Measurements from ENCODE around the gene CDX4.
"Not testable (repeated sequence)": the region's sequence is repeated elsewhere in the genome, so short reads cannot be mapped to it uniquely, and the experiment has no call there.

The CDX4 gene, protein sequence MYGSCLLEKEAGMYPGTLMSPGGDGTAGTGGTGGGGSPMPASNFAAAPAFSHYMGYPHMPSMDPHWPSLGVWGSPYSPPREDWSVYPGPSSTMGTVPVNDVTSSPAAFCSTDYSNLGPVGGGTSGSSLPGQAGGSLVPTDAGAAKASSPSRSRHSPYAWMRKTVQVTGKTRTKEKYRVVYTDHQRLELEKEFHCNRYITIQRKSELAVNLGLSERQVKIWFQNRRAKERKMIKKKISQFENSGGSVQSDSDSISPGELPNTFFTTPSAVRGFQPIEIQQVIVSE

DNA sequence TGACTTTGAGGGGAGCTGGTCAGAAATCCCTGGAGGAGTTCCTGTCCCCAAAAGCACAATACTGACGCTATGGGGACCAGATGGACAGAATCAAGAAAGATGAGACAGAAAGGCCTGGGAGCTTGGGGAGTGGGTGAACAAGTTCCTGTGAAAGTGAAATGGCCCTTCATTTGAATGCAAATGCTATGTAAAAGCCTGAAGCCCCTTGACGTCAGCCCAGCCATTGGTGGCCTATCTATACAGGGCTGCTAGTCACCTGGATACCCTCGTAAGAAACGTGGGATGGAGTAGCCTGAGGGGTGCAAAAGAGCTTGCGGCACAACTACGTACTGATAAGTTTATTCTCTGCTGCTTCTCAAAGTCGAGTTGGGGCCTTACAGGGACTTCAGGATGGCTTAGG is at the start of gene CDX4:
CDX4 (plus strand) TSS at position 223 of the 400 bp plus-strand sequence. CDS start 201 bp downstream, outside the sequence.
- DNase-seq = no peak

DNA sequence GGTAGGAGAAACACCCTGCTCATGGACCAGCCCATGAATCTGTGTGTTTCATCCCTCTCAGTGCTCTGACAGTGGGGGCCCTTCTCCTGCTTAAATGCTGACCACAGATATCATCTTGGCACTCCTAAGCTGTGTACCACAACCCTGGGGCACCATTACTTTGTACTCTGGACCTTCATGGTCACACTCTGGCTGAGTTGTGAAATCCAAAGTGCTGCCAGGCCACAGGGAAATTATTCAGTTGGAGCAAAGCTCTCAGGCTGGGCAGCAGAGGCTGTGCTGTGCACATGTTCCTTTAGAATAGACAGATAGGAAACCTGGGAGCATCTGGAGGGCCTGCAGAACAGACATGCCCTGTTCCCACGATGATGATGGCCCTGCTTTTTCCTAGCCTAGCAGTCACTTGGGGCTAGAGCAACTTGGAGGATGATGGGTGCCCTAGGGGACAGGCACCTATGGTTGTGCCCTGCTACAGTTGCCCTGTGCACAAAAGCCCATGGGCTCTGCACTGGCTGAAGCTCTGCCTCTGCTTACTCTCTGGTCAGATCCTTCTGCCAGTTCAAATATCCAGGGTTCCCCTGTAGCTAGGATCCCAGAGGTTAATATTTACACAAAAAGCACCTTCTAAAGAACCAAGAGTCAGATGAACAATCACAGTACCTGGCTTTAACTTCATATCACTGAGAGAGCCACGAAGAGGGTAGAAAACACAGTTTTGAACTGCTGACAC is 48.5 kb upstream of the CDX4 start:
- DNase-seq = no peak

DNA sequence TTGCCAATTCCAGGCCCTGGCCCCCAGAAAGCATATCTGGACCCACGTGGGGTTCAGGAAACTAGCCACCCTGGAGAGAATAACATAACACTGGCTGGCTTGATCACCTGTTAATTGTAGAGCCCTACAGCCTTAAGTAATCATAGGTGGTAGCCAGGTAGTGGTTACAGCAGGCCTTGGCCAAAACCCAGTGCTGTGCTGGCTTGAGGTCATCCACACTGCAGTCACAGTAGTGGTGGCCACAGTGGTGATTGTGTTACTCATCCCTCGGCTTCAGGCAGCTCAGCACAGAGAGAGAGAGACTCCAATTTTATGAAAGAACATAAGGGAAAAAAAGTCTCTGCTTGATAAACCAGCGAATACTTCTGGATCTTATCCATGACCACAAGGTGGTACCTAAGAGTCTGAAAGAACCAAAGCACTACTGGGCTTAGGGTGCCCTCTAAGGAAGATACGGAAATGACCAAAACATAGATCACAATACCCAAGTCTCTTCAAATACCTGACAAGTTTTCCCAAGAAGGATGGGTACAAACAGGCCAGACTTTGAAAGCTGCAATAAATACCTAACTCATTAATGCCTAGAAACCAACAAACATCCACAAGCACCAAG is 46.6 kb upstream of the CDX4 start:
- no peak for DNase-seq

DNA sequence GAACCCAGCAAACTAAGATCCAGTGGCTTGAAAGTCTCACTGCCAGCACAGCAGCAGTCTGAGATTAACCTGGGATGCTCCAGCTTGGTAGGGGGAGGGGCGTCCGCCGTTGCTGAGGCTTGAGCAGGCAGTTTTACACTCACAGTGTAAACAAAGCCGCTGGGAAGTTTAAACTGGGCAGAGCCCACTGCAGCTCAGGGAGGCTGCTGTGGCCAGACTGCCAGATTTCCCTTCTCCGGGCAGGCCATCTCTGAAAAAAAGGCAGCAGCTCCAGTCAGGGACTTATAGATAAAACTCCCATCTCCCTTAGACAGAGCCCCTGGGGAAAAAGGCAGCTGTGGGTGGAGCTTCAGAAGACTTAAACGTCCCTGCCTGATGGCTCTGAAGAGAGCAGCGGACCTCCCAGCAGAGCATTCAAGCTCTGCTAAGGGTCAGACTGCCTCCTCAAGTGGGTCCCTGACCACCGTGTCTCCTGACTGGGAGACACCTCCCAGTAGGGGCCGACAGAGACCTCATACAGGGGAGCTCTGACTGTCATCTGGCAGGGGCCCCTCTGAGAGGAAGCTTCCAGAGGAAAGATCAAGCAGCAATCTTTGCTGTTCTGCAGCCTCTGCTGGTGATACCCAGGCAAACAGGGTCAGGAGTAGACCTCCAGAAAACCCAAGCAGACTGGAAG is 45.1 kb upstream of the CDX4 start:
- DNase-seq = no peak

DNA sequence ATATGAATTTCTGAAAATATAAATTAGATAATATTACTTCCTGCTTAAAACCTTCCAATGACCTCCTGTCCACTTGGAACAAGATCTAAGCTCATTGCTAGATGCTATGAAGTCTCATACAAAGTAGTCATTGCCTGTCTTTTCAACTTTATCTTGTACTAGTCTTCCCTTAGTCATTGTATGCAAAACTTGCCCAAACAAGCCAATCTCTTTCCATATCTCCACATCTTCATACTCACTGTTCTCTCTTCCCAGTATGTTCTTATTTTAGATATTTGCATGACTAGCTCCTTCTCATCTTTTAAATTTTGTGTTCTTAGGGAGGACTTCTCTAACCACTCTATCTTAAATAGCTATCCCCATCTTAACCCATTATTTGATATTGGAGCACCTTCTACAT is 33.9 kb upstream of the CDX4 start:
- DNase-seq = no peak

DNA sequence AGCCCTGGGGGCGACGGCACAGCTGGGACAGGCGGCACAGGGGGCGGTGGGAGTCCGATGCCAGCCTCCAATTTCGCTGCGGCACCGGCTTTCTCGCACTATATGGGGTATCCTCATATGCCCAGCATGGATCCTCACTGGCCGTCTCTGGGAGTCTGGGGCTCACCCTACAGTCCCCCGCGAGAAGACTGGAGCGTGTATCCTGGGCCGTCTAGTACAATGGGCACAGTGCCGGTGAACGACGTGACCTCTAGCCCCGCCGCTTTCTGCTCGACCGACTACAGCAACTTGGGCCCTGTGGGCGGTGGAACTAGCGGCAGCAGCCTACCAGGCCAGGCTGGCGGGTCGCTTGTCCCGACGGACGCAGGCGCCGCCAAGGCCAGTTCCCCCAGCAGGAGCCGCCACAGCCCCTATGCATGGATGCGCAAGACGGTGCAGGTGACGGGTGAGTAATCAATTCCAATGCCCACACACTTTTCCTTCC is 500 bp downstream of the CDX4 start:
- DNase-seq = no peak

DNA sequence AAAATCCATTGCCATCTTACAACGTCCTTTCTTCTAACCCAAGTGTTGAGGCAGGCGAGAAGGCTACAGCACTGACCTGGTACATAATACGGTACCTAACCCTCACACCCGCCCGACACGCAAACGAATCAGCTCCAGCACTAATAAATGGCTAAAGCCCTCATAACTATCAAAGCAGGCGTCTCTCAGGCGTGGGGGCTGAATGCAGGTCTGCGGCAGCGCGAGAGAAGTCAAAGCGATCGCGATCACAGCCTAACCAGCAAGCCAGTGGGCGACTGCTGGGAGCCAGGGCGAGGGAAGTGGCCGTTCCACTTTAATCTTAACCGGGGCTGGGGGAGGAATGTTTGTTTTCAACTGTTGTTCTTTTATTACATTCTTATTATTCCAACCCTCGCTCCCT is 1.5 kb downstream of the CDX4 start:
- DNase-seq = no peak

DNA sequence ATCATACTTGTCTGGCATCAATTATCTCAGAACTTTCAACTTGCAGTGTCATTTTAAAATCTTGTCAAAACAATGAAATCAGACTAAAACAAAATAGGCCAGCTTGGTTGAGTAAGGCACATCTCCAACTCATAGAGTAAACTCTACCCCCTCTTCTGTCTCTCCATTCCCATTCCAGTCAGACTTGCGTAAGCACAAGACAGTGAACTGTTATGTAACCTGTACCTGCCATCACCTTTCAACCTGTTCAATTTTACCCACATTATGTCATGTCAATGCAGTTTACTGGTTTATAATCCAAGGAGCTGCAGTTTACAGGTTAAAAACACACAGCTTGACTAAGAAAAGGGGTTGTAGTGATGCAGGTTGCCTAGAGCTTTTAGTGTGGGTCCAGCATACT is 8.3 kb downstream of the CDX4 start:
- DNase-seq = no peak

DNA sequence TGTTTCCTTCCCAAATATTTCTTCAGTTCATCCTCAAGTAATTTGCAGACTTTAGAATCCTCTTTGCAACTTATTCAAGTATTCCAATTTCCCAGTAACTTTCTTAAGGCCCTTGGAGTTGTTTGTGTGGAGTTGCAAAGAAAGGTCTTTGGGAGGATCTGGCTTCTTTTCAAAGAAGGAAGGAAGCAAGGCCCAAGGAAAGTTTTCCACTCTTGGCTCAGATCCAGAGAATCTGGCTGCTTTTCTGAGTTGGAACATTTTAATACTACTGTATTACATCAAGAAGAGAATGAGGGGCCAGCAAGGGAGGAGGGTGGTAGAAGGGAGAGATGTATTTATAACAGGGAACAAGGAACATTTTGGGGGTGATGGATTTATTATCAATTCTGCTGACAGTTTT is 10.5 kb downstream of the CDX4 start:
- no peak for DNase-seq

DNA sequence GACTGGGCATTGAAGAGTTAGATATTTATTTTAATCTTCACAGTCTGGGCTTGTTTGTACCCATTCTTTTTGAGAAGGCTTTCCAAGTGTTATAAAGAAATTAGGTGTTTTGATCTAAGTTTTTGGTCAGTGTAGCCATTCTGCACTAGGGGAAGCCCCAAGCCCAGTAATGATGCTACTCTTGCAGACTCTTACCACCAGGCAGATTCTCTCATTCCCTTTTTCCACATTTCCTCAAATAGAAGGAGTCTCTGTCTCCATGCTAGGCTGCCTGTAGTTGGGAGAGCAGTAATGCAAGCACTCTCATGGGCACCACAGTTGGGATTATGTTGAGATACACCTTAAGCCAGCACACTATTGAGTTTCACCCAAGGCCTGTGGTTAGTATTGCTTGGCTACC is 21.5 kb downstream of the CDX4 start:
- DNase-seq = no peak

DNA sequence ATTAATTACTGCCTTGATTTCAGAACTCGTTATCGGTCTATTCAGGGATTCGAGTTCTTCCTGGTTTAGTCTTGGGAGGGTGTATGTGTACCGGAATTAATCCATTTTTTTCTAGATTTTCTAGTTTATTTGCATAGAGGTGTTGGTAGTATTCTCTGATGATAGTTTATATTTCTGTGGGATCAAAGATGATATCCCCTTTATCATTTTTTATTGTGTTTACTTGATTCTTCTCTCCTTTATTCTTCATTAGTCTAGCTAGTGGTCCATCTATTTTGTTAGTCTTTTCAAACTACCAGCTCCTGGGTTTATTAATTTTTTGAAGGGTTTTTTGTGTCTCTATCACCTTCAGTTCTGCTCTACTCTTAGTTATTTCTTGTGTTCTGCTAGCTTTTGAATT is 32.1 kb downstream of the CDX4 start:
- DNase-seq = no peak

DNA sequence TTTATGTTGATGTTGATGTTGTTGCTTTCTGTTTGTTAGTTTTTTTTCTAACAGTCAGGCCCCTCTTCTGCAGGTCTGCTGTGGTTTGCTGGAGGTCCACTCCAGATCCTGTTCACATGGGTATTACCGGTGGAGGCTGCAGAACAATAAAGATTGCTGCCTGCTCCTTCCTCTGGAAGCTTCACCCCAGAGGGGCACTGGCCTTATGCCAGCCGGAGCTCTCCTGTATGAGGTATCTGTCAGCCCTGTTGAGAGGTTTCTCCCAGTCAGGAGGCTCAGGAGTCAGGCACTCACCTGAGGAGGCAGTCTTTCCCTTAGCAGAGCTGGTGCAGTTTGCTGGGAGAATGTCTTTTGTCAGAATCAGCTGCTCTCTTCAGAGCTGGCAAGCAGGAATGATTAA is 34.7 kb downstream of the CDX4 start:
- no peak for DNase-seq

DNA sequence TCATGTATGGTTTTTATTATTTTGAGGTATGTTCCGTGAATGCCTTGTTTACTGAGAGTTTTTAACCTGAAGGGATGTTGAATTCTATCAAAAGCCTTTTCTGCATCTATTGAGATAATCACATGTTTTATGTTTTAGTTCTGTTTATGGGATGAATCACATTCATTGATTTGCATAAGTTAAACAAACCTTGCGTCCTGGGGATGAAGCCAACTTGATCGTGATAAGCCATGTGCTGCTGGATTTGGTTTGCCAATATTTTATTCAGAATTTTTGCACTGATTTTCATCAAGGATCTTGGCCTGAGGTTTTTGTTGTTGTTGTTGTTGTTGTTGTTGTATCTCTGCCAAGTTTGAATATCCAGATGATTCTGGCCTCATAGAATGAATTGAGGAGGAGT is 43.8 kb downstream of the CDX4 start:
- no peak for DNase-seq

DNA sequence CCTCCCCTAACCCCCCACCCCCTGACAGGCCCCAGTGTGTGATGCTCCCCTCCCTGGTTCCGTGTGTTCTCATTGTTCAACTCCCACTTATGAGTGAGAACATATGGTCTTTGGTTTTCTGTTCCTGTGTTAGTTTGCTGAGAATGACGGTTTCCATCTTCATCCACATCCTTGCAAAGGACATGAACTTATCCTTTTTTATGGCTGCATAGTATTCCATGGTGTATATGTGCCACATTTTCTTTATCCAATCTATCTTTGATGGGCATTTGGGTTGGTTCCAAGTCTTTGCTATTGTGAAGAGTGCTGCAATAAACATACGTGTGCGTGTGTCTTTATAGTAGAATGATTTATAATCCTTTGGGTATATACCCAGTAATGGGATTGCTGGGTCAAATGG is 45.3 kb downstream of the CDX4 start:
- DNase-seq = not testable (repeated sequence)

All from NCI-H446 (cell line).